GM20431 (cell line): ENCODE data around the gene TMCO4.
"Not testable (repeated sequence)": the region's sequence is repeated elsewhere in the genome, so short reads cannot be mapped to it uniquely, and the experiment has no call there.

Experiments used
- in situ Hi-C: fragments of 300-500 bp; cut with MseI, MboI; formaldehyde crosslinking; loops from one replicate; pipeline ENCODE4 v1.15.0; 2020; ENCODE audit warnings: low sequenced_read_pairs; ENCODE audit not compliant: unreplicated experiment

TMCO4 gene

DNA sequence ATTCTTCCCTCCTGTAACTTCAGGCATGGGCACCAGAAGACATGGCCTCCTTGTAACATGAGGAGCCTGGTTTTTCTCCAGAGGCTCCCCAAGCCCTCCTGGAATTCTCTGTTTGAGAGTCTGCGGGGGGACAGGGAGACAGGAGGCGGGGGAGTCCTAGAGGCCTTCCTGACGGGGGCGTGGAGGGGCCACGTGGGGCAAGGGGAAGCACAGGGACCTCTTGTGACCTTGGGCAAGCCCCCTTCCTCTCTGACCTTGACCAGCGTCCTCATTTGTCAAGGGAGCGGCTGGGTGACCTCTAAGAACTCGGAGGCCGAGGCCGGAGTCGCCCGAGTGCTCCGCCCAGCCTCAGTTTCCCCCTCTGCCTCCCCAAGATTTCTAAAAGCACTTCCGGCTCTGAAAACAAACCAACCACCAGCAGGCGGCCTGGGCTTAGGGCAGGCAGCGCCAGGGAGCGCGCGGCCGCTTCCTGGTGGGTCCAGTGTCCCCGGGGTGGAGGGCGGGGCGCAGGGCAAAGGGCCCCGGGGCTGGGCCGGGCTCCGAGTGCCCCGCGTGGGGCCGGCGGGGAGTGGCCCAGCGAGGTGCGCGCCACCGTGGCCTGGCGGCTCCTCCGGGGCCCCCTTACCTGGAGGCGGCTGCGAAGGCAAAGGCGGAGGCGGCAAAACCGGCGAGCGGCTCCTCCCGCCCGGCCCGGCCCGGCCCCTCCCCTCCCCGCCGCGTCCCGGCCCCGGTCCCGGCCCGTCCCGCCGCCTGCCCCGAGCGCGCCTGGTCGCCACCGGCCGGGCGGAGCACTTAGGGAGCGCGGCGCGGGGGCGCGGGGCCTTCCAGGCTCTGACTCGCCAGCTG lies at the start of gene TMCO4:
TSS of gene TMCO4 (minus strand) at position 687 of the 846 bp plus-strand sequence. CDS start 19,158 bp downstream, outside the sequence.
- in situ Hi-C loops: no loop called here

- in situ Hi-C loops: not testable (repeated sequence)
Measured at GRCh38 chr1:19849307-19849706, 49.6 kb upstream of the TMCO4 start.

- in situ Hi-C loops: not testable (repeated sequence)
Measured at GRCh38 chr1:19847334-19847733, 47.6 kb upstream of the TMCO4 start.

- in situ Hi-C loops: no loop called here
Measured at GRCh38 chr1:19846338-19846737, 46.6 kb upstream of the TMCO4 start.

- in situ Hi-C loops: no loop called here
Measured at GRCh38 chr1:19845555-19845954, 45.8 kb upstream of the TMCO4 start.

DNA sequence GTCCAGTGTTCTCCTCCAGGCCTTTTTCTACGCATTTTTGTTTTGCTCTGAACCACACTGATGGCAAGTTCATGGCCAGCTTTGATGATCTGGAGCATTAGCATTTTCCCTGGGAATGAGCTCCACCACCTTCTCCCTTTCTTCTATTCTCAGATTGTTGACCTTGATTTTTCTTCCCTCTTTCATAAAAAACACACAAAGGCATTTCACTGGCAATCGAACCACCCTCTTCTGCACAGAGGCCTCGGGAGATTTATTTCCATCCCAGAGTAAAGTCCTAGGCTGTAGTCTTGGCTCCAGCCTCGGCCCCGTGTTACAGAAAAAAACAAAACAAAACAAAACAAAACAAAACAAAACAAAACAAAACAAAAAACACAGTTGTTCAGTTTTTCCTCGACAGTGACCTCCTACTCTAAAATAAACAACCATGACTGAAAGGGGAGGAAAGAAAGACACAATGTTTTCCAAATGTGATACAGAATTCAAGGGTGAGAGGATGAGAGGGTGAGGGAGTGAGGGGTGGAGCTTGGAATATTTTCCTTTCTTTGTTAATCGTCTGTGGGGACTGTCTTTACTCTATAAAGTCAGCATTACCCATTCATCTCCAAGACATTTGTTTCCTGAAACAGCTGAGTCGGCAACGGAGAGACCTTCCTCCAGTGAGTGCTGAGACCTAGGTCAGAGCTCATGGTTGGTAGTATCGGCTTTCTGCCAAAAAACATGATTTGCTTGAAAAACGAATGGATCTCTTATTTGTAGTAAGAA lies 45.2 kb upstream of the TMCO4 start:
- in situ Hi-C loops: no loop called here

- in situ Hi-C loops: no loop called here
Measured at GRCh38 chr1:19840228-19840627, 40.5 kb upstream of the TMCO4 start.

GRCh38 chr1:19837866-19838265 lies 38.1 kb upstream of the TMCO4 start:
- in situ Hi-C loops: no loop called here

- in situ Hi-C loops: no loop called here
Measured at GRCh38 chr1:19835578-19835977, 35.9 kb upstream of the TMCO4 start.

DNA sequence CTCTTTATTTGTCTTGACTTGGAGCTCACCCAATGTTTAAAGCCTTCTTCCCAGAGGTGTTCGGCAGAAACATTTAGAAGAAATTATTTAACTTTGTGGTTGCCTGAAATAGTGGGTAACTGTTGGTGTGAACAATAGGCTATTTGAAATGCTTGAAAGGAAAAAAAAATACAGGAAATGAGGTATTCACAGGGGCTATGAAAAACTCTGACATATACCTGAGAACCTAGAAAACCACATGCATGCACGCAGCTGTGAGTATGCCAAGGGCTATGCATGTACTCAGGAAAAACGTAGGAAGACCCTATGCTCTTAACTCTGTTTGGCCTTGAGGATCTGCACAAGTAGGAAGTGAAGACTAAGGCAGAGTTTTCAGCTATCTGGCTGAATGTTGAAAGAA lies 31.7 kb upstream of the TMCO4 start:
- in situ Hi-C loops: no loop called here

GRCh38 chr1:19828546-19828945 lies 28.8 kb upstream of the TMCO4 start:
- in situ Hi-C loops: no loop called here

GRCh38 chr1:19825298-19825697 lies 25.6 kb upstream of the TMCO4 start:
- in situ Hi-C loops: no loop called here

DNA sequence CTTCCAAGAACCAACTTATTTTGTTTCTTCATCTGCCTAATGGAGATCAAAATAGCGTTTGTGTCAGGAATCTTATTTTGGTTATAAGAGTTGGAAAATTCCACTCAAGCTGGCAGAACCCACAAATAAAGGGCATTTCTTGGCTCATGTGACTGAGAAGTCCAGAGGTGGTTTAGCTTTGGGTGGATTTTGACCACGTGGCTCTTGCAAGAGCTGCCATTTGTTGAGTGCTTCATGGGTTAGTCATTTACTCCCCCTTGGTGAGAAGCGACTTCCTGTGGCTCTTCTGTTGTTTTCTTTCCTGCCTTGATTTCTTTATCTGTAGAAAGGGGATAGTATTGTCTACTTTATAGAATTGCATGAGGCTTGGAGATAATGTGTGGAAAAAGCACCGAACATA lies 24.8 kb upstream of the TMCO4 start:
- in situ Hi-C loops: no loop called here

- in situ Hi-C loops: no loop called here
Measured at GRCh38 chr1:19824036-19824435, 24.3 kb upstream of the TMCO4 start.

- in situ Hi-C loops: no loop called here
Measured at GRCh38 chr1:19819701-19820100, 20.0 kb upstream of the TMCO4 start.

DNA sequence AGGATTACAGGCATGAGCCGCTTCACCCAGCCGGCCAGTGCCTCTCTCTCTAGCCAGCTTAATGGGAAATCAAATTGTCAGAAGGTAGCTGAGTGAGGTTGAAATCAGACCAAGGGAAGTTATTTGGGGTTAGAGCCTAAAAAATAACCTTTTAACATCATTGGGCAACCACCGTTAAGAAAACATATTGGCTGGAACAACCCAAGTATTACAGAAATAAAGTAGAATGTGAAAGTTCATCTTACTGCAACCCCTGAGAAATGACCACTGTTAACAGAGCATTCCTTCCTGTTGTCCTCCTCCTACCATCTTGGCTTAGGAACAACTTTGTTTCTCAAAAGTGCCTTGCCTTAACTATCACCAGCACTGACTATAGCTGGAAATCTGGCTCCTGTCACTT lies 18.6 kb upstream of the TMCO4 start:
- in situ Hi-C loops: no loop called here

DNA sequence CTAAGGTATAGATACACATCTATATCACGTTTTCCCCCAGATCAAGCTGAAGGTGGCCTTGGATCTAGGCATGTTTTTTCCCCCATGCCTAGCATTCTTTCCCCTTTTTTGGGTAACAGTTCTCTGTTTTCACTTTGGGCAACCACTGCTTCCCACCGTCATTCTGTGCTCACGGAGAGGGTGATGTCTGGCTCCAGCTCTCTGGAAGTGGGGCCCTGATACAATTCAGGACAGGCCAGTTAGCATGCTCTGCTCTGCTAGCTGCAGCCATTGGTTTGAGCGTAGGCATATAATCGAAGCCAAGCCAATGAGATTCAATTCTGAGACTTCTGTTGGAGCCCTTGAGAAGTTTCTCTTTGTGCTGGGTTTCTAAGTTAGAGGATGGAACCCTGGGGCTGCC lies 17.4 kb upstream of the TMCO4 start:
- in situ Hi-C loops: no loop called here

GRCh38 chr1:19816737-19817086 lies 17.0 kb upstream of the TMCO4 start:
- in situ Hi-C loops: not testable (repeated sequence)

DNA sequence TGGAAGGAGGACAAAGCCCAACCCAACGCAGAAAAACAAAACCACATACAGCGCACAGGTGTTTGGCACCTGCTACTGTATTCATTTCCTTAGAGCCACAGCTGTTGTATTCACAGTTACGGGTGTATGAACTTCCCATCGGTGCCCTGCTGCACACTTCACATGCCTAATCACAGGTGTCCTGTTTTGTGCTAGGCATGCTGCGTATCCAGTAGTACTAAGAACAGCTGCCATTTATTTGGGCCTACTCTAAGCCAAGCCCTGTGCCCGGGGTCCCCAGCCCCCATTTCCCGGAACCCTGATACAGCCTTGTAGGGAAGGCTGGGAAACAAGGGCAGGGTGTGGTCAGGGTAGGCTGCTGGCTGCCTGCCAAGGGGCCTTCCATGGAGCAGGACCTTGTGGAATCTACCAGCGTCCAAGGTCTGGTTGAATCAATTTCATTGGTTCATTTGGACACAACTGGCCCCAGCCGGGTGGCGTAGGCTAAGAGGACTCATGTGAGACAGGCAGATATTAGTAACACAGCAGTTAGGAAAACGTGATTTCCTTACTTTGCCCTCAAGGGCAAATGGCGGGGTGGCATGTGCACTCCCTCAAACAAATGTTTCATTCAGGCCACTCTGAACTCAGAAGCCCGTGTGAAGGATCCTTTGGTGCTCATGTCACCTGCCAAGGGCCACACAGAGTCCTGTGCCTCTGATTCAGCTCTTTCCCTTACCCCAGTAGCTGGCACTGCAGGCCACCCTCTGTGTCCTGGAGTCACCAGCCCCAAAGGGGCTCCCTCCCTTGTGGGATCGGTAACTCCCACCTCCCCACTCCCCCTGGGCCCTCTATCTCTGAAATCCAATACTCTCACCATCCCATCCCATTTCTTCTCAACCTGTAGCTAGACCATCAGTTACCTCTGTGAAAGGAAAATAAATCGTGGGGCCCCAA lies 16.4 kb upstream of the TMCO4 start:
- in situ Hi-C loops: no loop called here
